Endothelial cell of umbilical vein (primary cell): Measurements from ENCODE around the gene TRIM39. TPM values are rescaled to one million over a fixed set of nuclear protein-coding genes. Genes with fewer than 3 reads are reported as not detected.

Experiments
- BruUV-seq: library from RNA; stranded (reverse); fragments of 400-500 nt; replicated peaks from 2 replicates; lab custom pipeline; 2021; lab: Mats Ljungman, UMichigan
- CTCF ChIA-PET: fragments of 300-600, 350-600 bp; sonication (Branson Sonifier 250); formaldehyde crosslinking; loops from one replicate; lab custom pipeline; 2021; ENCODE audit warnings: antibody characterized with exemption, inconsistent platforms; lab: Charles Lee
- POLR2A ChIA-PET: fragments of 300-600, 350-600 bp; sonication (Branson Sonifier 250); formaldehyde crosslinking; loops from one replicate; lab custom pipeline; 2021; ENCODE audit warnings: antibody characterized with exemption, inconsistent platforms; lab: Charles Lee
- DNase-seq: peaks from one replicate; pipeline ENCODE4 v3.0.0-alpha.2; 2011; ENCODE audit warnings: low read depth, low spot score
- FAIRE-seq: peaks from 2 replicates; lab custom pipeline; 2011; peaks lifted over from hg19 to GRCh38; lab: Jason Lieb, UNC
- H2AFZ ChIP-seq: 2 replicates; pipeline ENCODE4 v1.6.0; 2012; ENCODE audit warnings: low read depth, low read length, control low read depth, inconsistent platforms
- H3K27ac ChIP-seq: 2 replicates; pipeline ENCODE4 v1.5.1; 2011; ENCODE audit warnings: low read depth, mild to moderate bottlenecking, control low read depth, low read length, moderate library complexity; ENCODE audit not compliant: insufficient read depth
- H3K27me3 ChIP-seq, 2 experiments: 2 replicates each; pipeline versions ENCODE4 v1.6.0 to v1.6.1; 2011; ENCODE audit warnings: low read length in 2 of 2, mixed read lengths in 1 of 2; ENCODE audit not compliant: control insufficient read depth in 2 of 2, insufficient read depth in 2 of 2
- H3K36me3 ChIP-seq, 2 experiments: 2 replicates in 1 of 2; 3 replicates in 1 of 2; pipeline ENCODE4 v1.5.1; 2011; ENCODE audit warnings: low read length in 2 of 2, mild to moderate bottlenecking in 1 of 2, moderate library complexity in 1 of 2; ENCODE audit not compliant: control insufficient read depth in 2 of 2, insufficient read depth in 2 of 2; ENCODE audit errors: extremely low read depth in 1 of 2
- H3K4me1 ChIP-seq: 3 replicates; pipeline ENCODE4 v1.5.1; 2011; ENCODE audit warnings: mild to moderate bottlenecking, low read length; ENCODE audit not compliant: control insufficient read depth, insufficient read depth; ENCODE audit errors: extremely low read depth
- H3K4me2 ChIP-seq: 2 replicates; pipeline ENCODE4 v1.6.1; 2011; ENCODE audit warnings: low read length, control low read depth, mixed read lengths; ENCODE audit not compliant: insufficient read depth
- H3K4me3 ChIP-seq, 3 experiments: fragments of 200-600 bp in 1 of 3; sonication (generic), shearing (Covaris generic) in 1 of 3; replicated peaks in 1 of 3; 2 replicates each; pipeline ENCODE4 v1.5.1; 2011 to 2016; ENCODE audit warnings: control low read depth in 3 of 3, low read length in 3 of 3, mild to moderate bottlenecking in 2 of 3, inconsistent platforms in 1 of 3, low read depth in 1 of 3, moderate library complexity in 1 of 3; ENCODE audit not compliant: insufficient read depth in 1 of 3
- H3K79me2 ChIP-seq: 2 replicates; pipeline ENCODE4 v1.6.0; 2012; ENCODE audit warnings: low read length, inconsistent platforms; ENCODE audit not compliant: control insufficient read depth, insufficient read depth
- H3K9ac ChIP-seq: replicated peaks from 2 replicates; pipeline ENCODE3; 2011; ENCODE audit warnings: low read length, control low read depth; ENCODE audit not compliant: insufficient read depth; ENCODE audit errors: extremely low read depth
- H3K9me1 ChIP-seq: replicated peaks from 3 replicates; pipeline ENCODE4 v1.6.0; 2011; ENCODE audit warnings: mild to moderate bottlenecking, low read length; ENCODE audit not compliant: control insufficient read depth, insufficient read depth; ENCODE audit errors: extremely low read depth
- H3K9me3 ChIP-seq: replicated peaks from 2 replicates; pipeline ENCODE4 v1.5.1; 2012; ENCODE audit warnings: low read length, inconsistent platforms; ENCODE audit not compliant: control insufficient read depth, insufficient read depth
- H4K20me1 ChIP-seq: replicated peaks from 2 replicates; pipeline ENCODE3; 2011; ENCODE audit warnings: mild to moderate bottlenecking, low read length; ENCODE audit not compliant: control insufficient read depth, insufficient read depth; ENCODE audit errors: extremely low read depth
- CTCF ChIP-seq, 2 donors: IDR thresholded peaks; 1 replicate in 1 of 2; 2 replicates in 1 of 2; pipeline ENCODE4 v1.5.1; 2011; ENCODE audit warnings: low read length in 2 of 2, mild to moderate bottlenecking in 2 of 2, moderate library complexity in 2 of 2, control low read depth in 1 of 2, inconsistent platforms in 1 of 2, low read depth in 1 of 2; ENCODE audit not compliant: insufficient read depth in 1 of 2; ENCODE audit errors: extremely low read depth in 1 of 2
- EZH2 ChIP-seq: IDR thresholded peaks from 2 replicates; pipeline ENCODE4 v1.6.1; 2012; ENCODE audit warnings: borderline replicate concordance, low read depth, mild to moderate bottlenecking, moderate library complexity, low read length, inconsistent platforms; ENCODE audit not compliant: severe bottlenecking
- FOS ChIP-seq: IDR thresholded peaks from 2 replicates; pipeline ENCODE4 v1.6.1; 2011; ENCODE audit warnings: mild to moderate bottlenecking, low read length, moderate library complexity, borderline replicate concordance; ENCODE audit not compliant: insufficient read depth
- GATA2 ChIP-seq: IDR thresholded peaks from 2 replicates; pipeline ENCODE4 v1.7.0; 2011; ENCODE audit warnings: low read depth, mild to moderate bottlenecking, moderate library complexity, mixed read lengths, low read length; ENCODE audit not compliant: insufficient read length, insufficient read depth
- JUN ChIP-seq: IDR thresholded peaks from 2 replicates; pipeline ENCODE4 v1.6.1; 2011; ENCODE audit warnings: borderline replicate concordance, low read depth; ENCODE audit not compliant: insufficient read length, insufficient read depth
- MAX ChIP-seq: IDR thresholded peaks from 2 replicates; pipeline ENCODE4 v1.6.1; 2011; ENCODE audit not compliant: insufficient read depth, insufficient read length
- MYC ChIP-seq: IDR thresholded peaks from one replicate; pipeline ENCODE4 v1.6.1; 2011; ENCODE audit warnings: mild to moderate bottlenecking, low read depth, low read length
- POLR2A ChIP-seq: IDR thresholded peaks from 2 replicates; pipeline ENCODE4 v1.6.1; 2012; ENCODE audit warnings: low read depth, mild to moderate bottlenecking, control low read depth, low read length
- POLR2AphosphoS5 ChIP-seq: IDR thresholded peaks from 2 replicates; pipeline ENCODE4 v1.6.1; 2012; ENCODE audit warnings: low read depth, mild to moderate bottlenecking, control low read depth, low read length, moderate library complexity; ENCODE audit not compliant: insufficient read depth
- dilution Hi-C: fragments of 300-500 bp; cut with MboI; formaldehyde crosslinking; loops from one replicate; pipeline ENCODE4 v1.15.0; 2019; ENCODE audit warnings: low sequenced_read_pairs; ENCODE audit not compliant: extremely low pct_ligation_motif_present
- intact Hi-C: fragments of 100-400 bp; cut with micrococcal nuclease; formaldehyde crosslinking; loops from one replicate; pipeline ENCODE4 v1.10.0; 2022
- polyA plus RNA-seq, 4 experiments: library from polyadenylated mRNA; depleted of rRNA in 3 of 4; stranded (reverse) in 3 of 4; unstranded in 1 of 4; fragments of >200 nt; gene quantifications; 2 replicates each; pipeline versions ENCODE4 v1.2.1 to v1.2.3, GENCODE V29; 2011 to 2012; ENCODE audit warnings: missing spikeins in 1 of 4
- total RNA-seq: library from RNA; stranded (reverse); gene quantifications from 2 replicates; pipeline ENCODE4 v1.2.3, GENCODE V29; 2021

The TRIM39 gene
- total and polyA plus RNA-seq, 2 donors (not counting 3 experiments of a cell fraction or from before 2014, with no cell fraction given), result 5.6 to 13.1 TPM

- FAIRE-seq, result no peak
- Histone ChIP-seq H3K79me2 (no peaks in the 10 kb centered on the region), H2AFZ (no peak overlapping the region), H3K4me1 (no peaks in the 10 kb centered on the region), H4K20me1 (no peaks in the 10 kb centered on the region), H3K4me3 (no peak overlapping the region), H3K27me3 (no peaks in the 10 kb centered on the region), H3K4me2 (no peak overlapping the region), H3K36me3 (peaks cover 9 to 25% of the 10 kb centered on the region in 2 experiments), H3K9me1 (no peaks in the 10 kb centered on the region), H3K9ac (no peak overlapping the region), H3K9me3 (no peaks in the 10 kb centered on the region), H3K27ac (no peak overlapping the region)
- no peak for DNase-seq
- POLR2A ChIA-PET, result no interaction called here
- CTCF ChIA-PET, result no interaction called here
- intact Hi-C loops (no loop called here), dilution Hi-C loops (no loop called here)
- TF ChIP-seq MYC (no peak), EZH2 (no peak), POLR2AphosphoS5 (no peak)
- no TSS peak for BruUV-seq
These were observed 7.5 kb downstream of the TRIM39 start for GRCh38 chr6:30334075-30334783.

- Histone ChIP-seq H3K4me2 (no peak overlapping the region), H2AFZ (no peak overlapping the region), H3K9ac (no peak overlapping the region), H3K9me1 (no peaks in the 10 kb centered on the region), H3K79me2 (no peaks in the 10 kb centered on the region), H3K4me3 (no peak overlapping the region), H4K20me1 (no peaks in the 10 kb centered on the region), H3K27me3 (no peaks in the 10 kb centered on the region), H3K4me1 (peaks cover 3% of the 10 kb centered on the region), H3K27ac (no peak overlapping the region), H3K9me3 (no peaks in the 10 kb centered on the region), H3K36me3 (peaks cover 4 to 23% of the 10 kb centered on the region in 2 experiments)
- BruUV-seq, result no TSS peak
- dilution Hi-C loops, result no loop called here
- DNase-seq, result no peak
- CTCF ChIA-PET, result interaction anchor here (1.6 kb wide), 1 partner anchor 122 kb away, joined by 5 read pairs; no protein-coding TSS in a partner anchor
- no peak for FAIRE-seq
- intact Hi-C loops, result no loop called here
- POLR2A ChIA-PET, result no interaction called here
- TF ChIP-seq JUN (no peak), MAX (no peak), MYC (no peak), GATA2 (no peak), CTCF (IDR thresholded peaks at IDR 0.05; ENCODE audit: extremely low read depth in 1 of 2, insufficient read depth in 1 of 2, low read depth in 1 of 2, low read length in 2 of 2) (no peak), FOS (no peak), POLR2A (no peak), EZH2 (no peak), POLR2AphosphoS5 (no peak)
These were observed 13.9 kb downstream of the TRIM39 start for GRCh38 chr6:30340589-30341054.
